Activated CD8-positive, alpha-beta T cell treated with anti-CD3 and anti-CD28 coated beads for 36 hours (primary cell): ENCODE data around the gene UNC13A. TPM values are rescaled to one million over a fixed set of nuclear protein-coding genes. Genes with fewer than 3 reads are reported as not detected.

Experiments
- ATAC-seq: fragments of 200-7000 bp; cut with Tn5 transposase; one replicate; pipeline ENCODE4 v1.10.0; 2021; ENCODE audit warnings: mild to moderate bottlenecking, moderate library complexity
- CTCF ChIA-PET: fragments of 350-600 bp; sonication (Branson Sonifier 250); formaldehyde crosslinking; loops from one replicate; lab custom pipeline; 2021; ENCODE audit warnings: antibody characterized with exemption; lab: Charles Lee
- POLR2A ChIA-PET: fragments of 350-600 bp; sonication (Branson Sonifier 250); formaldehyde crosslinking; loops from one replicate; lab custom pipeline; 2021; ENCODE audit warnings: antibody characterized with exemption; lab: Charles Lee
- DNase-seq: peaks from one replicate; pipeline ENCODE4 v3.0.0-alpha.2; 2020
- H3K27ac Mint-ChIP-seq: one replicate; pipeline ENCODE4 v1.8.0; 2021; ENCODE audit warnings: mild to moderate bottlenecking, mixed read lengths
- H3K27me3 Mint-ChIP-seq: one replicate; pipeline ENCODE4 v1.8.0; 2021; ENCODE audit warnings: mixed read lengths
- H3K36me3 Mint-ChIP-seq: one replicate; pipeline ENCODE4 v1.8.0; 2021; ENCODE audit warnings: low read depth, mixed read lengths
- H3K4me1 Mint-ChIP-seq: one replicate; pipeline ENCODE4 v1.8.0; 2021; ENCODE audit warnings: low read depth, mixed read lengths
- H3K4me3 Mint-ChIP-seq: one replicate; pipeline ENCODE4 v1.8.0; 2021; ENCODE audit warnings: mild to moderate bottlenecking, moderate library complexity, mixed read lengths
- H3K9me3 Mint-ChIP-seq: one replicate; pipeline ENCODE4 v1.8.0; 2021; ENCODE audit warnings: mixed read lengths
- intact Hi-C: fragments of 100-400 bp; cut with micrococcal nuclease; formaldehyde crosslinking; loops from one replicate; pipeline ENCODE4 v1.10.0; 2022
- total RNA-seq, 2 experiments: library from RNA; stranded (reverse); gene quantifications; one replicate each; pipeline ENCODE4 v1.2.3, GENCODE V29; 2021
- TF ChIP-seq, protein P1 (sequence below): fragments of 200-600 bp; IDR thresholded peaks from one replicate; pipeline ENCODE4 v1.8.0; 2022; ENCODE audit warnings: antibody characterized with exemption, mild to moderate bottlenecking

UNC13A gene
- total RNA-seq, 2 experiments from 2014 or later, result not detected

DNA sequence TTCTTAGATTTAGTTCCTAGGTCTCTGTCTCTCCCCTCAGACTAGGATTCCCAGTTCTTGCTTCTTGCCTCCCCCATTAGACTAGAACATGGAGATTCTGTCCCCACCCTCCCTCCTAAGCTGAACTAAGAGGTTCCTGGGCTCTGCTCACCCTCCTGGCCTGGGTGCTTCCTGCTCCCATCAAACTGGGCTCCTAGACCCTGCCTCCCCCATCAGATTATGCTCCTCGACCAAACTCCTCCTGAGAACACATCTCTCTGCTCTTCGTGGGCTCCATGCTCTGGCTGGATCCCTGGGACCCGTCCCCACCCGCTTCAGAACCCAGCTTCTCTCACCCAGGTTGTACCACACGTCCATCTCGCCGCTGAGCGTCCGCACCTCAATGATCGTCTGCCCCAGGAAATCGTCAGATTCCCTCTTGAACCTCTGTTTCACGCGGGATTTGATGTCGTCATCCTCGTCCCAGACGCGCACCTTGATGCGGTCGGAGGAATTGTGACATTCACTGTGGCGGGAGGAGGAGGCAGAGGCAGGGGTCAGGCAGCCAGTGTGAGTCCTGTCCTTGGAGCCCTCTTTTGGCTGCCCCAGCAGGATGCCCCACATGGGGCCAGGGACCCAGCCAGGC lies 42.7 kb downstream of the UNC13A start:
- H3K9me3 Mint-ChIP-seq, result no peaks in the 10 kb centered on the region
- no peaks in the 10 kb centered on the region for H3K4me1 Mint-ChIP-seq
- DNase-seq (no peak), ATAC-seq (no peak)
- intact Hi-C loops, result no loop called here
- TF ChIP-seq, protein P1, sequence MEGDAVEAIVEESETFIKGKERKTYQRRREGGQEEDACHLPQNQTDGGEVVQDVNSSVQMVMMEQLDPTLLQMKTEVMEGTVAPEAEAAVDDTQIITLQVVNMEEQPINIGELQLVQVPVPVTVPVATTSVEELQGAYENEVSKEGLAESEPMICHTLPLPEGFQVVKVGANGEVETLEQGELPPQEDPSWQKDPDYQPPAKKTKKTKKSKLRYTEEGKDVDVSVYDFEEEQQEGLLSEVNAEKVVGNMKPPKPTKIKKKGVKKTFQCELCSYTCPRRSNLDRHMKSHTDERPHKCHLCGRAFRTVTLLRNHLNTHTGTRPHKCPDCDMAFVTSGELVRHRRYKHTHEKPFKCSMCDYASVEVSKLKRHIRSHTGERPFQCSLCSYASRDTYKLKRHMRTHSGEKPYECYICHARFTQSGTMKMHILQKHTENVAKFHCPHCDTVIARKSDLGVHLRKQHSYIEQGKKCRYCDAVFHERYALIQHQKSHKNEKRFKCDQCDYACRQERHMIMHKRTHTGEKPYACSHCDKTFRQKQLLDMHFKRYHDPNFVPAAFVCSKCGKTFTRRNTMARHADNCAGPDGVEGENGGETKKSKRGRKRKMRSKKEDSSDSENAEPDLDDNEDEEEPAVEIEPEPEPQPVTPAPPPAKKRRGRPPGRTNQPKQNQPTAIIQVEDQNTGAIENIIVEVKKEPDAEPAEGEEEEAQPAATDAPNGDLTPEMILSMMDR, result no peak
- H3K4me3 Mint-ChIP-seq, result no peak overlapping the region
- ChIA-PET POLR2A (no interaction called here), CTCF (no interaction called here)
- H3K36me3 Mint-ChIP-seq, result no peaks in the 10 kb centered on the region
- peaks cover 5% of the 10 kb centered on the region for H3K27me3 Mint-ChIP-seq
- no peak overlapping the region for H3K27ac Mint-ChIP-seq

DNA sequence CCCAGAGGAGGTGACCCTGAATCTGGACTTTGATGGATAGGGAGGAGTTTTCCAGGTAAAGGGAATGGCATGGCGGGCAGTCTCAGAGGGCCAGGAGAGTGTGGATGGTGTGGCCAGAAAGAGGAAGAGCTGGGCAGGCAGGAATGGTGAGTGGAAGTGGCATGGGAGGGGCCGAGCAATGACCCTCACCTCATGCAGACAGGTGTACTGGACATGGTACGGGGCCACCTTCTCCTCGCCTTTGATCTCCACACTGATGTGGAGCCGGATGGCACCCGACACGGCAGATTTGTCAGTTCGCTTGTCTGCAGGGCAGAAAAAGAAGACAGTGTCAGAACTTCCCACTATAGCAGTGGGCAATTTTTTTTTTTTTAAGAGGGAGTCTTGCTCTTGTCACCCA lies 45.5 kb downstream of the UNC13A start:
- no peaks in the 10 kb centered on the region for H3K9me3 Mint-ChIP-seq
- intact Hi-C loops, result no loop called here
- TF ChIP-seq, protein P1, result no peak
- no peaks in the 10 kb centered on the region for H3K36me3 Mint-ChIP-seq
- H3K4me3 Mint-ChIP-seq, result no peak overlapping the region
- ChIA-PET POLR2A (no interaction called here), CTCF (no interaction called here)
- H3K4me1 Mint-ChIP-seq, result no peaks in the 10 kb centered on the region
- H3K27ac Mint-ChIP-seq, result no peak overlapping the region
- H3K27me3 Mint-ChIP-seq, result peaks cover 8% of the 10 kb centered on the region
- no peak for ATAC-seq
- DNase-seq, result no peak

DNA sequence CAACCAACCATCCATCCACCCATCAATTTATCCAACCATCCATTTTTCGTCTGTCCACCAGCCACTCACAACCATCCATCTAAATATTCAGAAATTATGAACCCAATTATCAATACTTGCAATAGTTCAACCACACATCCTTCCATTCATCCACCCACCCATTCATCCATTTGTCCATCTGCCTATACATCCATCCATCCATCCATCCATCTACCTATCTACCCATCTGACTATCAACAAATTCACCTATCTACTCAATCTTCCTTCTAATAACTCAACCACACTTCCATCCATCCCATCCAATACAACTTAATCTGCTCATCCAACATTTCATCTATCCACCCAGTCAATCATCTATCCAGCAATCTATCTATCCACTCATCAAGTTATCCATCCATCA lies 46.3 kb downstream of the UNC13A start:
- H3K4me3 Mint-ChIP-seq, result no peak overlapping the region

DNA sequence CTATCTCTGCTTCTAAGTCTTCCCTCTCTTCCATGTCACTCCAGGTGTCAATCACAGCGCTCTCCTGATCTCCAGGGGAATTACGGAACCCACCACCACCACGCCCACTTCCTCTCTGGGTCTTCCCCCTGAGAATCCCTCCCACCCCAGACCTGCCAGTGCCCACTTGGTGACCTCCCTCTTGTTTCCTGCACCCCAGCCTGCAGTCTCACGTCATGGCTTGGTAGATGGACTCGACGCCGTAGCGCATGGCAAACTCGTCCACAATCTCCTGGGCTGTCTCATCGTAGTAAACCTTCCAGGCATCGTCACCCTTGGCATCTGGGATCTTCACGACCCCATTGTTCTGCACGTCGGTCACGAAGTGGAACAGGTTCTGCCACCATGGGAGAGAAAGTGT lies 47.0 kb downstream of the UNC13A start:
- Mint-ChIP-seq H3K27ac (no peak overlapping the region), H3K9me3 (no peaks in the 10 kb centered on the region), H3K27me3 (peaks cover 8% of the 10 kb centered on the region), H3K4me3 (no peak overlapping the region), H3K36me3 (no peaks in the 10 kb centered on the region), H3K4me1 (no peaks in the 10 kb centered on the region)
- intact Hi-C loops, result no loop called here
- ChIA-PET POLR2A (no interaction called here), CTCF (no interaction called here)
- no peak for ATAC-seq
- DNase-seq, result no peak
- TF ChIP-seq, protein P1, result no peak

More for the DNA sequence above, 46.3 kb downstream of the UNC13A start:
- Mint-ChIP-seq H3K27ac (no peak overlapping the region), H3K4me1 (no peaks in the 10 kb centered on the region), H3K36me3 (no peaks in the 10 kb centered on the region), H3K9me3 (no peaks in the 10 kb centered on the region), H3K27me3 (peaks cover 8% of the 10 kb centered on the region)
- ATAC-seq, result no peak
- TF ChIP-seq, protein P1, result no peak
- intact Hi-C loops, result no loop called here
- ChIA-PET POLR2A (no interaction called here), CTCF (no interaction called here)
- no peak for DNase-seq

DNA sequence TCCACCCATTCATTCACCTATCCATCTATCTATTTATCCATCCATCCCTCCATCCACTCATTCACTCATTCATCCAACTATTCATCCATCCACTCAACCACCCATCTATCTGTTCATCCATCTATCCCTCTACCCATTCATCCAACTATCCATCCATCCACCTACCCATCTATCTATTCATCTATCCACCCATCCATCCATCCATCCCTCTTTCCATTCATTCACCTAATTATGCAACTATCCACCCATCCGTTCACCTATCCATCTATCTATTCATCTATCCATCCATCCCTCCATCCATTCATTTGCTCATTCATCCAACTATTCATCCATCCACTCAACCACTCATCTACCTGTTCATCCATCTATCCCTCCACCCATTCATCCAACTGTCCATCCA lies 54.5 kb downstream of the UNC13A start:
- TF ChIP-seq, protein P1, result no peak
- Mint-ChIP-seq H3K27ac (no peak overlapping the region), H3K4me3 (no peak overlapping the region), H3K36me3 (no peaks in the 10 kb centered on the region), H3K27me3 (no peaks in the 10 kb centered on the region), H3K9me3 (no peaks in the 10 kb centered on the region), H3K4me1 (no peaks in the 10 kb centered on the region)
- POLR2A ChIA-PET, result no interaction called here
- CTCF ChIA-PET, result no interaction called here
- ATAC-seq (no peak), DNase-seq (no peak)
- intact Hi-C loops, result no loop called here
